T47D (cell line): ENCODE results near the gene TNFRSF6B.
"Not testable (repeated sequence)": the region's sequence is repeated elsewhere in the genome, so short reads cannot be mapped to it uniquely, and the experiment has no call there.

Experiments used
- DNase-seq, 2 experiments: peaks; one replicate each; pipeline versions ENCODE4 v3.0.0 to v3.0.0-alpha.2; 2011 to 2012; ENCODE audit warnings: low read depth in 1 of 2, low spot score in 1 of 2
- JUND ChIP-seq: IDR thresholded peaks from 2 replicates; pipeline ENCODE4 v1.6.1; 2012; ENCODE audit warnings: low read depth
- in situ Hi-C: cut with HindIII; loops from 2 replicates; pipeline ENCODE4 v1.10.0; 2016; ENCODE audit warnings: low sequenced_read_pairs, low pct_unique_long_range_greater_than_20kb

TNFRSF6B gene

DNA sequence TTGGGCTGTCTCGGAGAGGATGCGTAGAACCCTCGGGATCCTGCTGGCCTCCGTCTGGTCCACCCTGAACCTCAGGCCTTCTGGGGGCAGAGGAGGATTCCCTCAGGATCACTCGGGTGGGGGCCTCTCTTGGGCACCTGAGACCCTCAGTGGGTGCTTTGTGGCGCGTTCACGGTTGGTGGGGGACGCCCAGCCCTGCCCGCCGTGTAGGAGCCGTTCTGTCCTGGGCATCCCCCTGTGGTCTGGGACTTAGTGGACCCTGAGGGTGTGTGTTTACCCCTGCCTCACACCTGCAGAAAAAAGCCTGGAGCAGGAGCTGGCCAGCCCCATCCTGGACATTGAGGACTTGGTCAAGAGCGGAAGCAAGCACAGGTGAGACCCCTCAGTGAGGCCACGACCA lies 30.7 kb upstream of the TNFRSF6B start:
- in situ Hi-C loops, result no loop called here
- TF ChIP-seq JUND, result no peak
- DNase-seq, result no peak

DNA sequence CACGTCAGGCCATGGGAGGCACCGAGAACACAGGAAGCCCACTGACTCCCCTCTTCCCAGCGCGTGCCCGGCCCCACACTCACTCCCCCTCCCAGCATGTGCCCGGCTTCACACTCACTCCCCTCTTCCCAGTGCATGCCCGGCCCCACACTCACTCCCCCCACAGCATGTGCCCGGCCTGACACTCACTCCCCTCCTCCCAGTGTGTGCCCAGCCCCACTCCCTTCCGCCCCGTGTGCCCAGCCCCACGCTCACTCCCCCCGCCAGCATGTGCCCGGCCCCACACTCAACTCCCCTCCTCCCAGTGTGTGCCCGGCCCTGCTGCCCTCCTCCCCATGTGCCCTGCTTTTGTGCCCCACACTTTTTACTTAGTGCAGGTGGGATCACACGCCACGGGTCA lies 28.6 kb upstream of the TNFRSF6B start:
- TF ChIP-seq JUND, result no peak
- in situ Hi-C loops, result no loop called here
- DNase-seq, result no peak

DNA sequence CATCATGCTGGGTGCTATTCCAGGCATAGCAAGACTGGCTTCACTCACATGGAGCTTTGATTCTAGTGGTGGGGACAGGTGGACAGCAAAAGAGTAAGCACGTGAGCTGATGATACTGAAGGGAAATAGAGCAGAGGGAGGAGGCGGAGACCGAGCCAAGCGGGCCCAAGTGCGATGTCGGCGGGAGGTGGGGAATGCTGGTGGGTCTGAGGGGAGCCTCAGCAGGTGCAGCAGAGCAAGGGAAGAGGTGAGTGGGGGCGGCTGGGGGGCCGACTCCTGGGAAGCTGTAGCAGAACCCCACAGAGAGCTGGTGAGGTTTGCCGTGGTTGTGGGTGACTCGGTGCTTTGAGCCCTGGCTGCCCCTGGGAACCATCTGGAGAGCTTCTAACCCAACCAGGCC lies 28.1 kb upstream of the TNFRSF6B start:
- in situ Hi-C loops, result no loop called here
- TF ChIP-seq JUND, result no peak
- no peak for DNase-seq

DNA sequence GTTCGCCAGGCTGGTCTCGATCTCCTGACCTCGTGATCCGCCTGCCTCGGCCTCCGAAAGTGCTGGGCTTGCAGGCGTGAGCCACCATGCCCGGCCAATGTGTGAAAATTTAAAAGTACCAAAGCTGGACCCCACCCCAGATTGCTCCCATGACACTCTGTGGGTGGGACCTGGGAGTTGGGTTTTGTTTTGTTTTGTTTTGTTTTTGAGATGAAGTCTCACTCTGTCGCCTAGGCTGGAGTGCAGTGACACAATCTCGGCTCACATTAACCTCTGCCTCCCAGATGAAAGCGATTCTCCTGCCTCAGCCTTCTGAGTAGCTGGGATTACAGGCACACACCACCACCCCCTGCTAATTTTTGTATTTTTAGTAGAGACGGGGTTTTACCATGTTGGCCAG lies 24.8 kb upstream of the TNFRSF6B start:
- DNase-seq, in situ Hi-C loops: not testable (repeated sequence)

DNA sequence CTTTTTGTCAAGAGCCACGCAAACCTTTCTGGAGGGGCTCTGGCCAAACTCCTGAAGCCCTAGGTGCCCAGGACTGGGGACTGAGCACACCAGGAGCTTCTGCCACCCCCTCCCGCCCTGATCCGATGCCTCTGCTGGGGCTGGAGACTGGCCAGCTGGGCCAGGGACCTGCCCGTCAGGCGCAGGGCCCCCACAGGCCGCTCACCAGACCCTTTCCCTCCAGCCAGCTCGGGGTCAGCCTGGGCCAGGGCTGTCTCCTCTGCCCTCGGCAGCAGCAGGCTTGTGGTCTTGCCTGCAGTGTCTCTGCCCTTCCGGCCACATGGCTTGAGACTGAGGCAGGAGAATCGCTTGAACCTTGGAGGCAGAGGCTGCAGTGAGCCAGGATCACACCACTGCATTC lies 23.8 kb upstream of the TNFRSF6B start:
- no peak for DNase-seq
- no peak for TF ChIP-seq JUND
- in situ Hi-C loops, result no loop called here

DNA sequence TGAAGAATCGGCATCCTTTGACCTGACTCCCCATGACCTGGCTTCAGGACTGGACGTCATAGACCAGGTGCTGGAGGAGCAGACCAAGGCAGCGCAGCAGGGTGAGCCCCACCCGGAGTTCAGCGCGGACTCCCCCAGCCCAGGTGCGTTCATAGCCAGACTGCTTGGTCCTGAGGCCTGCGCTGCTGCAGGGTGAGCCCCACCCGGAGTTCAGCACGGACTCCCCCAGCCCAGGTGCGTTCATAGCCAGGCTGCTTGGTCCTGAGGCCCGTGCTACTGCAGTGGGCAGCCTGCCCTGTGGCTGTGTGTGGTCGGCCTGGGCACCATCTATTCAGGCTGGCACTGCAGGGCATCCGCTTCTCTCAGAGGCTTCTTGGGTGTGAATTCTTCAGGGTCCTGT lies 22.5 kb upstream of the TNFRSF6B start:
- no peak for TF ChIP-seq JUND
- in situ Hi-C loops, result no loop called here
- DNase-seq, result no peak

DNA sequence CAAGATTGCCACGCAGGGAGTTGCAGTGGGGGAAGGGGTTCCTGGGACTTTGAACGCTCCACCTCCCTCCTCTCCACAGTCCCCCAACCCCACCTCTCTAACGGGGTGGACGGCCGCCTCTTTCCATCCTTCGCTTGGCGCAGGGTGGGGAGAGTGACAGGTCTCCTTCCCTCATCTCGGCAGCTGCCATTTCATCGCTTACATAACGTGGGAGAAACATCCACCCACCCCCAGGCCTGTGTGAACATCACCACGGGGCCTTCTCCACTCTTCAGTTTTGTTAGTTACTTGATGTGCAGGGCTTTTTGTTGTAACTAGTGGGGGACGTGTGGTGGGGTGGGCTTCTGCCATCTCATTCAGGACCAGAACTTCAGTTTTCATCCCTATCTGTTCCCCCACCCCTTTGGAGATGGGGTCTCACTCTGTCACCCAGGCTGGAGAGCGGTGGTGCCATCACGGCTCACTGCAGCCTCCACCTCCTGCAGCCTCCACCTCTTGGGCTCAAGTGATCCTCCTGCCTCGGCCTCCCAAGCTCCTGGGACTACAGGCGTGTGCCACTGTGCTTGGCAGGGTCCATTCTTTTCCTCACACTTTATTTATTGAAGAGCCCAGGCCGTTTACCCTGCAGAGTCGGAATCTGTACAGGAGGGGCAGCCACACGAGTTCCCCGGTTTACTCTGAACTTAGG lies 20.6 kb upstream of the TNFRSF6B start:
- TF ChIP-seq JUND, result no peak
- in situ Hi-C loops, result no loop called here
- no peak for DNase-seq

DNA sequence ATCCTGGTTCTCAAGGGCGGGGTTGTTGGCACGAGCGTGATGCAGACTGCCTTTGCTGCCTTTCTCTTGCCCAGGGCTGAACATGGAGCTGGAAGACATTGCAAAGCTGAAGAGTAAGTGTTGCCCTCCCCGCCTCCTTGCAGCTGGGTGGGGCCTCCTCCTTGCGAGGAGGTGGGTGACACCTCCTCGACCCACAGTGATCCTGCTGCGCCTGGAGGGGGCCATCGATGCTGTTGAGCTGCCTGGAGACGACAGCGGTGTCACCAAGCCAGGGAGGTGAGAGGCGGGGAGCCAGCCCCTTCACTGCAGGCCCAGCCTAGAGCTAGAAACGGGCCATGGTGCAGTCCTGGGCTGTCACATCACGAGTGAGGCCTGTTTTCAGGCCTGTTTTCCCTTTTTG lies 18.4 kb upstream of the TNFRSF6B start:
- in situ Hi-C loops, result no loop called here

DNA sequence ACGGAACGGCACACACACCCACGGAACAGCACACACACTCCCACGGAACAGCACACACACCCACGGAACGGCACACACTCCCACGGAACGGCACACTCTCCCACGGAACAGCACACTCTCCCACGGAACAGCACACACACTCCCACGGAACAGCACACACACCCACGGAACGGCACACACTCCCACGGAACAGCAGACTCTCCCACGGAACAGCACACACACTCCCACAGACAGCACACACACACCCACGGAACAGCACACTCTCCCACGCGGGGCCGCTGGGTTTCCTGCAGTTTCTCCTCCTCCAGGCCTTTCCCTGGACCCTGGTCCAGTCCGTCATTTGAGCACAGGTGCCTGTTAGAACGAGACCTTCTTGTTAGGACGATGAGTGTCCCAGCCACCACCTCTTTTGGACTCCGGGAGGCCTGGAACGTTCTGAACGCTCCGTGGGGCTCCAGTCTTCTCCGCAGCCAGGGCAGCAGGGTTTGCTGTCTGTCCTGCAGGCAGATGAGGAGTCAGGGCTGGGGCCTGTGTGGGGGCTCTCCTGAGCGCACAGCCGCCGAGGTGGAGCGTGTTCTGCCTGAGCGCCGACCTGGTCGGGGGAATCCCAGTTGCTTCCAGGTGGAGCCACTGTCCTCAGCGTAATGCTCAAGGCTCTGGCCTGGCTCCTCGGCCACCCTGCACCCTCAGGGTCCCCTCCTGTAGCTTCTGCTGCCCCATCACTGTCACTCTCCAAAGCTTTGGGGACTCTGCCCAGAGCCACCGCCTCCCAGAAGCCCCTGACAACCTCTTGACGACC lies 17.6 kb upstream of the TNFRSF6B start:
- TF ChIP-seq JUND, result no peak
- no peak for DNase-seq
- in situ Hi-C loops, result no loop called here

More for the DNA sequence above, 18.4 kb upstream of the TNFRSF6B start:
- no peak for DNase-seq
- no peak for TF ChIP-seq JUND

DNA sequence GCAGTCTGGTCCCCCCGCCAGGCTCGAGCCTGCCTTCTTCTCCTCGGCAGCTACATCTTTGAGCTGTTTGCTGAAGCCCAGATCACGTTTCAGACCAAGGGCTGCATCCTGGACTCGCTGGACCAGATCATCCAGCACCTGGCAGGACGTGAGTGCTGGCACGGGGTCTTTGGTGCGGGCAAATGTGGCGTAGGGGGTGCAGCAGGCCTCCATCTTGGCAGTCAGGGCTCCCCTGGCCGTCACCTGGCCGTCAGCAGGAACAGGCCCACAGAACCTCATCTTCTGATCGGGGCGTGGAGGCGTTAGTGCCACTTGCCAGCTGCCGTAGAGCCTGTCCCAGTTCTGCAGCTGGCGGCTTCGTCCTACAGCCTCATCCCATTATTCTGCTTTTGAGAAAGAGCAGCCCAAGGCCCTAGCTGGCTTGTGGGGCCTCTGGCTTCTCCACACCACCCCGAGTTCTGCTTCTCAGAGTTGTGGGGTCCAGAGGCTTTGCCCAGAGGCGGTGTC lies 16.6 kb upstream of the TNFRSF6B start:
- no peak for DNase-seq
- in situ Hi-C loops, result no loop called here
- no peak for TF ChIP-seq JUND

DNA sequence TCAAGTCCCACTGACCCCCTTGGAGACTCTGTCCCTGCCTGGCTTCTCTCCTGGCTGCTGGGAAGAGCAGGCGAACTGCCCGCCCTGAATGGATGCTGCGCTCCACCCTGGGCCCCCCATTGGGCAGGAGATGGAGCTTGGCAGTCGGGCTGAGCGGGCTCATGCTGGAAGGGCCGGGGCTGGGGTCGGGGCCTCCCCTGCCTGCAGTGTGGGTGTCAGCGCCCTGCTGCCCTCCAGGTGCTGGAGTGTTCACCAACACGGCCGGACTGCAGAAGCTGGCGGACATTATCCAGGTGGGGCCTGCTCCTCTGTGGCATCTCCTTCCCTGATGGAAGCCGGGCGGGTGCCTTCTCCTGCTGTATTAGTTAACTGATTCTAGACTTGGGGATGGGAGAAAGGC lies 16.0 kb upstream of the TNFRSF6B start:
- DNase-seq, result no peak
- TF ChIP-seq JUND, result no peak
- in situ Hi-C loops, result no loop called here

DNA sequence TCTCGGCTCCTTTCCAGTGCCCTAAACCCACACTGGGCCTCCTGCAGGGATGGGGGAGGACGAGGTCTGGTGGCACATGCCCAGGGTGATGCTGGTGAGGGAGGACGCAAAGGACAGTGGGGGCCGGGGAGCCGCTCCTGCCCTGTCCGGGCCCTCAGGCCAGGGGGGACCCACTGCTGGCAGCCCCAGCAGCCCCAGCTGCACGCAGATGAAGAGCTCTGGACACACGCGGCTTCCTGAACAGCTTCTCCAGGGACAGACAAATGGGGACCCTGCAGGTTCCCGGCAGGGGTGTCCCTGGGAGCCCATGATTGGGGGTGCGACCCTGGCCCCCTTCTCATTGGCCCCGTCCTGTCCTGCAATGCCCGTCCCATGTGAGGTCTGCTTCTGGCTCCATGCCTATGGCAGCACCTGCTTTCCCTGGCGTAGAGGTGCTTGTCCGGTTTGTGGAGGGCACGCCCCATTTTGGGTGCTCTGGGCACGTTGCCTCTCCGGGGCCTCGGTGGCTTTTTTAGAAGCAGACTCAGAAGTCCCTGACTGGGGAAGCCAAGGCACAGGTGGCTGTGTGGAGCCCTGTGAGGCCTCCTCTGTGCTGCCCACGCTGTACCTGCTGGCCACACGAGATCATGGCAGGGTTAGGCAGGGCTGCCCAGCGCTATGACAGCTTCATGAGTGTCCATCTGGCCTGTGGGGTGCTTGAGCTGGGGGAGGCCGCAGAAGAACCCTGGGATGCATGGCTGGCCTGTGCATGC lies 15.4 kb upstream of the TNFRSF6B start:
- TF ChIP-seq JUND, result no peak
- DNase-seq, result no peak
- in situ Hi-C loops, result no loop called here
